HL-60 (cell line): ENCODE measurements around the gene PRICKLE4.

Source experiments
- DNase-seq, 2 experiments: peaks; one replicate each; pipeline ENCODE4 v3.0.0-alpha.2; 2010 to 2020; ENCODE audit warnings: low read depth in 1 of 2, low spot score in 1 of 2
- H3K27ac ChIP-seq: fragments of 250-450 bp; sonication (Bioruptor Pico); replicated peaks from 2 replicates; pipeline ENCODE4 v1.5.1; 2020; ENCODE audit warnings: mild to moderate bottlenecking, moderate library complexity
- H3K27me3 ChIP-seq: fragments of 250-450 bp; sonication (Bioruptor Pico); 2 replicates; pipeline ENCODE4 v1.5.1; 2021; ENCODE audit warnings: mild to moderate bottlenecking, moderate library complexity; ENCODE audit not compliant: insufficient read depth, poor library complexity, severe bottlenecking
- H3K4me3 ChIP-seq: replicated peaks from 2 replicates; pipeline ENCODE4 v1.5.1; 2011; ENCODE audit warnings: mild to moderate bottlenecking, control low read depth, low read length; ENCODE audit not compliant: insufficient read depth
- GABPA ChIP-seq: IDR thresholded peaks from 2 replicates; pipeline ENCODE4 v1.6.1; 2012; ENCODE audit warnings: low read depth
- POLR2AphosphoS5 ChIP-seq: IDR thresholded peaks from 2 replicates; pipeline ENCODE4 v1.6.1; 2012; ENCODE audit warnings: low read depth
- SPI1 ChIP-seq: IDR thresholded peaks from 2 replicates; pipeline ENCODE4 v1.6.1; 2012; ENCODE audit warnings: low read depth, mild to moderate bottlenecking, borderline replicate concordance
- TF ChIP-seq, protein P1 (sequence below): IDR thresholded peaks from 2 replicates; pipeline ENCODE4 v1.6.1; 2012; ENCODE audit warnings: low read depth; ENCODE audit not compliant: insufficient replicate concordance
- TF ChIP-seq, protein P2 (sequence below): IDR thresholded peaks from one replicate; pipeline ENCODE4 v1.5.1; 2011; ENCODE audit warnings: low read length, control low read depth, inconsistent platforms; ENCODE audit not compliant: insufficient read depth

The PRICKLE4 gene

DNA sequence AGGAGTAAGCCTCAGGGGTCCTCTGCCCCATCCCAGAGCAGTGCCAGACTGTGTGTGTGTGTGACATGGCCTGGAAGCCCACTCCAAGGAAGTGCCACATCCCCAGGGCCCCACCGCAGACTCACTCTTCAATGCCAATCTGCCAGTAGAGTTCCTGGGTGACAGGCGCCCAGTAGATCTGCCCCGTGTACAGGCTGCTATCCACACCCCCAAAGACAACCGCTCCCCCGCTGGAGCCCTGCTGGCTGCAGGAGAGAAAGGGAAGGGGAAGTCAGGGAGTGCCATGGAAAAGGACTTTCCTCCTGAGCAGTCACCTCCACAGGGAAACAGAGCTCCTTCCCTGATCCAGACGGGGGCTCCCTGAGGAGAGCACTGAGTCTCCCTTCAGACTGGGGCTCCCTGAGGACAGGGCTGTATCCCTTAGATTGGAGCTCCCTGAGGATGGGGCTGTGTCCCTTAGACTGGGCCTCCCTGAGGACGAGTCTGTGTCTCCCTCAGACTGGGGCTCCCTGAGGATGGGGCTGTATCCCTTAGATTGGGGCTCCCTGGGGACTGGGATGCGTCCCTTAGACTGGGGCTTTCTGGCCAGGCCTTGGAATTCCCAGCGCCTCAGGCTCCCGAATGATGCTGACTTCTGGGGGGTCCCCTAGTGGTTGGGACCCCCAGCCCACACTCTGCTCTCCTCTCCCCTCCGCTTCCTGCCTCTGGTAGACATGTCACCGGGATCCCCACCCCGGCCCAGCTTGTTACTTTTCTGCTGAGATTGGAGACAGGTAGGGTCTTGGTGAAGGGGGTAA is 40.0 kb upstream of the PRICKLE4 start:
- TF ChIP-seq, protein P1, sequence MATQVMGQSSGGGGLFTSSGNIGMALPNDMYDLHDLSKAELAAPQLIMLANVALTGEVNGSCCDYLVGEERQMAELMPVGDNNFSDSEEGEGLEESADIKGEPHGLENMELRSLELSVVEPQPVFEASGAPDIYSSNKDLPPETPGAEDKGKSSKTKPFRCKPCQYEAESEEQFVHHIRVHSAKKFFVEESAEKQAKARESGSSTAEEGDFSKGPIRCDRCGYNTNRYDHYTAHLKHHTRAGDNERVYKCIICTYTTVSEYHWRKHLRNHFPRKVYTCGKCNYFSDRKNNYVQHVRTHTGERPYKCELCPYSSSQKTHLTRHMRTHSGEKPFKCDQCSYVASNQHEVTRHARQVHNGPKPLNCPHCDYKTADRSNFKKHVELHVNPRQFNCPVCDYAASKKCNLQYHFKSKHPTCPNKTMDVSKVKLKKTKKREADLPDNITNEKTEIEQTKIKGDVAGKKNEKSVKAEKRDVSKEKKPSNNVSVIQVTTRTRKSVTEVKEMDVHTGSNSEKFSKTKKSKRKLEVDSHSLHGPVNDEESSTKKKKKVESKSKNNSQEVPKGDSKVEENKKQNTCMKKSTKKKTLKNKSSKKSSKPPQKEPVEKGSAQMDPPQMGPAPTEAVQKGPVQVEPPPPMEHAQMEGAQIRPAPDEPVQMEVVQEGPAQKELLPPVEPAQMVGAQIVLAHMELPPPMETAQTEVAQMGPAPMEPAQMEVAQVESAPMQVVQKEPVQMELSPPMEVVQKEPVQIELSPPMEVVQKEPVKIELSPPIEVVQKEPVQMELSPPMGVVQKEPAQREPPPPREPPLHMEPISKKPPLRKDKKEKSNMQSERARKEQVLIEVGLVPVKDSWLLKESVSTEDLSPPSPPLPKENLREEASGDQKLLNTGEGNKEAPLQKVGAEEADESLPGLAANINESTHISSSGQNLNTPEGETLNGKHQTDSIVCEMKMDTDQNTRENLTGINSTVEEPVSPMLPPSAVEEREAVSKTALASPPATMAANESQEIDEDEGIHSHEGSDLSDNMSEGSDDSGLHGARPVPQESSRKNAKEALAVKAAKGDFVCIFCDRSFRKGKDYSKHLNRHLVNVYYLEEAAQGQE: no peak
- TF ChIP-seq, protein P2, sequence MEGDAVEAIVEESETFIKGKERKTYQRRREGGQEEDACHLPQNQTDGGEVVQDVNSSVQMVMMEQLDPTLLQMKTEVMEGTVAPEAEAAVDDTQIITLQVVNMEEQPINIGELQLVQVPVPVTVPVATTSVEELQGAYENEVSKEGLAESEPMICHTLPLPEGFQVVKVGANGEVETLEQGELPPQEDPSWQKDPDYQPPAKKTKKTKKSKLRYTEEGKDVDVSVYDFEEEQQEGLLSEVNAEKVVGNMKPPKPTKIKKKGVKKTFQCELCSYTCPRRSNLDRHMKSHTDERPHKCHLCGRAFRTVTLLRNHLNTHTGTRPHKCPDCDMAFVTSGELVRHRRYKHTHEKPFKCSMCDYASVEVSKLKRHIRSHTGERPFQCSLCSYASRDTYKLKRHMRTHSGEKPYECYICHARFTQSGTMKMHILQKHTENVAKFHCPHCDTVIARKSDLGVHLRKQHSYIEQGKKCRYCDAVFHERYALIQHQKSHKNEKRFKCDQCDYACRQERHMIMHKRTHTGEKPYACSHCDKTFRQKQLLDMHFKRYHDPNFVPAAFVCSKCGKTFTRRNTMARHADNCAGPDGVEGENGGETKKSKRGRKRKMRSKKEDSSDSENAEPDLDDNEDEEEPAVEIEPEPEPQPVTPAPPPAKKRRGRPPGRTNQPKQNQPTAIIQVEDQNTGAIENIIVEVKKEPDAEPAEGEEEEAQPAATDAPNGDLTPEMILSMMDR: no peak
- TF ChIP-seq SPI1 (no peak), POLR2AphosphoS5 (no peak), GABPA (no peak)
- no peak for DNase-seq
- H3K27ac ChIP-seq: no peak overlapping the region
- H3K4me3 ChIP-seq: no peak overlapping the region
- H3K27me3 ChIP-seq: no peaks in the 10 kb centered on the region

DNA sequence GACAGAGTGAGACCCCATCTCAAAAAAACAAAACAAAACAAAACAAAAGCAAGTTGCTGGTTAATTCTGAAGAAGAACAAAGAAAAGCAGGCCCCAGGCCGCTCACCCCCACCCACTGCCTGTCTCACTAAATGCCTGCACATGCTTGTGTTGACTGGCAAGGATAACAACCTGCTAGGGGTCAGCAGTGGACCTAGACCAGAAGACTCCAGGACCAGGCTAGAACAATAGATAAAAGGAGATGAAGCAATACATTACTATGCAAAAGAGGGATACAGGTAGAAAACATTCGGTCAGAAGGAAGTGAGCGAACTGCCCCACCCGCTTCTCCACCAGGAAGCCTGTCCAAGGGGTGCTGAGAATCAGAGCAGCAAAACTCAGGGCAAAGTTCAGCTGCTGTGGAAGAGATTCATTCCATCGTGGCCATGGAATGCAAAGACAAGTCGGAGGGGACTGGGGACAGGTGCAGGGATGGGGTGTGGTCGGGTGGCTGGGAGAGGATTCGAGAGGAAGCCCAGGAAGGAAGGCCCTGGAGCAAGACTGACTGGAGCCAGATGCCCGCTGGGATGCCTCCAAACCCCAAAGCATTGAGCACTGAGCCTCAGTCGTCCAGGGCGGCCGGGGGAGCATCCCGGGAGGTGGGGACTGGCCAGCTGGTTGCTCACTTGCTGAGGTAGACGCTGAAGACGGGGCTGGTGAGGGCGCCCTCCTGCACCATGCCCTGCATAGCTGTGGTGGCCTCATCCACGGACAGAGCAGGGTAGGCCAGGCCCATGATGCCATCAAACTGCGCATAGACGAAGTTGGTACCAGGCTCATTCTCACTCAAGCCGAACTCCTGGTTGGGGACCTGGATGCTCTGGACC is 38.7 kb upstream of the PRICKLE4 start:
- H3K27ac ChIP-seq: no peak overlapping the region
- H3K4me3 ChIP-seq: no peak overlapping the region
- TF ChIP-seq GABPA: no peak
- TF ChIP-seq, protein P2: no peak
- TF ChIP-seq POLR2AphosphoS5: no peak
- no peak for TF ChIP-seq SPI1
- TF ChIP-seq, protein P1: no peak
- no peak for DNase-seq
- H3K27me3 ChIP-seq: no peaks in the 10 kb centered on the region

DNA sequence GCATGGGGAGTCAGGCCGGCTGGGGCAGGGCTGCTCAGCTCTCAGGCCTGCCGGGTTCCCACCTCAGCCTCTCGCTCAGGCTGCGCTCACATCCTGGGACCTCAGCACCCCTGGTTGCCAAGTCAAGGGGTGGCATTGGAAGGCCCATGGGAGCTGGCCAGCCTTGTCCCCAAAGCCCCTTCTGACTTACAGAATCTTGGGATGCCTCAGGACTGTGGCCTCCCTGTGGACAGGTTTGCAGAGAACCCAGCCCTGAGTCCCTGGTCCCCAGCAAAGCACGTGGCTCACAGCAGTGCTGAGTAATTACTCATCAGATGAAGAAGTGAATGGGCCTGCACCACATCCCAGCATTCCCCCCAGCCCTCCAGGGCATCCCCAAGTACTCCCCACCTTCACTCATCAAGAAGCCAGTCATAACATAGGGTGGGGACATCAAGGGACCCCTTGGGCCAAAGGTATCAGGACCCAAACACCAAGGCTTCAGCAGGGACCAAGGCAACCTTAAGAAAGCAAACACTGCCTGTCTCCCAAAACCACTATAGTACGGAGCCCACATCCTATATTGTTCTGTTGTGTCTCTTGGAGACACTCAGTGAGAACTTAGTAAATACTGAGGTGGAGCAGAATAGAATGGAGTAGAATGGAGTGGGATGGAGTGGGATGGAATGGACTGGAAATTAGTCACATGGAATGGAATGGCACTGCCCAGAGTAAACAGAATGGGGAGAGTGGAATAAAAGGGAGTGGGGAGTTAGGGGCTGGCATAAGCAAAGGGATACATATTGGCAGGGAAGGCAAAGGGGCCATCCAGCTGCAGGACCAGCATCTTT is 37.0 kb upstream of the PRICKLE4 start:
- Histone ChIP-seq H3K4me3 (no peak overlapping the region), H3K27ac (no peak overlapping the region), H3K27me3 (no peaks in the 10 kb centered on the region)
- DNase-seq: no peak
- TF ChIP-seq, protein P2: no peak
- TF ChIP-seq, protein P1: no peak
- no peak for TF ChIP-seq POLR2AphosphoS5
- TF ChIP-seq SPI1: no peak
- no peak for TF ChIP-seq GABPA
